GM08714 (cell line): ENCODE measurements around the gene DUS4L.
A peak's percentile ranks its signal among the peaks of the same experiment; 100 is the strongest.
"Not testable (repeated sequence)": the region's sequence is repeated elsewhere in the genome, so short reads cannot be mapped to it uniquely, and the experiment has no call there.

Source experiments
- H3K4me3 ChIP-seq: fragments of 200-500 bp; sonication (Bioruptor generic); 2 replicates; pipeline ENCODE4 v1.5.1; 2014; ENCODE audit warnings: mild to moderate bottlenecking, low read length, inconsistent platforms
- ZNF274 ChIP-seq: IDR thresholded peaks from 2 replicates; pipeline ENCODE4 v1.6.1; 2012; ENCODE audit warnings: mild to moderate bottlenecking, low read depth, low read length

DUS4L gene, protein sequence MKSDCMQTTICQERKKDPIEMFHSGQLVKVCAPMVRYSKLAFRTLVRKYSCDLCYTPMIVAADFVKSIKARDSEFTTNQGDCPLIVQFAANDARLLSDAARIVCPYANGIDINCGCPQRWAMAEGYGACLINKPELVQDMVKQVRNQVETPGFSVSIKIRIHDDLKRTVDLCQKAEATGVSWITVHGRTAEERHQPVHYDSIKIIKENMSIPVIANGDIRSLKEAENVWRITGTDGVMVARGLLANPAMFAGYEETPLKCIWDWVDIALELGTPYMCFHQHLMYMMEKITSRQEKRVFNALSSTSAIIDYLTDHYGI

DNA sequence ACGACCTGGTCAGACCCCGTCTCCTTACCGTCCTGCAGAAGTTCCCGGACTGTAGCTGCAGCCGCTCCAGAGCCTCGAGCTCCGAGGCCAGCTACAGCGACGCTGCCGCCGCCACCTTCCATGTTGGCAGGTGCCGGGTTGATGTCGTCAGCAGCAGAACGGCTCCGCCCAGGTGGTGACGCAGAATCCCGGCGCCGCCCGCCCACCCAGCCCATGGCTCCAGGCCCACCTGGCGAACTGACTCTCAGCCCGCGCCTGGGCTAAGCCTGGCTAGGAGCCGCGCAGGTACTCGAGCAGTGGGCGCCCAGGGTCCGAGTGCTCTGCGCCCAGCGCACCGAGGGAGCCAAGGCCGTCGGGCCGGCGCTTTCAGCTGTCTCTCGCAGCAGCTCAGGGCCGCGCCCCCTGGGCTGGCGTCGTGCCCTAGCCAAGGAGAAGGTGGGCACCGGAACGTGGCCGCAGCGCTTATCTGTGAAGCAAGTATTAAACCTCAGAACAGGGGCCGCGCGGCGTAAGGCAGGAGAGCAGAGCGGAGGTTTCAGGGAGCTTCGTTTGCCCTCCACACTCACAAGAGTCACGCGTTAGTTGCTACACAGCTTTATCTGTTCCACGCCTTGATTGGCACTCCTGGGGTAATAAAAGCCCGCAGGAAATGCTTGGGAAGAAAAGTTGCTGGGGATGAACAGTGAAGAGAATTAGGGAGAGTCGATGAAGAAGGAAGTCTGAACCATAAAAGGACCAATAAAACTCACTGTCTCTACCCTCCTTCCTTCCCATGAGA is at the start of gene DUS4L, which contains the start of gene COG5:
TSS of gene DUS4L (plus strand) at position 197 of the 778 bp plus-strand sequence. CDS start 3,100 bp downstream, outside the sequence.
TSS of gene COG5 (minus strand) at position 146 of the 778 bp plus-strand sequence. CDS start at position 122, 24 bp downstream.
- TF ChIP-seq ZNF274: no peak
- peak within 1 kb of the TSS; percentile 90 for H3K4me3 ChIP-seq

DNA sequence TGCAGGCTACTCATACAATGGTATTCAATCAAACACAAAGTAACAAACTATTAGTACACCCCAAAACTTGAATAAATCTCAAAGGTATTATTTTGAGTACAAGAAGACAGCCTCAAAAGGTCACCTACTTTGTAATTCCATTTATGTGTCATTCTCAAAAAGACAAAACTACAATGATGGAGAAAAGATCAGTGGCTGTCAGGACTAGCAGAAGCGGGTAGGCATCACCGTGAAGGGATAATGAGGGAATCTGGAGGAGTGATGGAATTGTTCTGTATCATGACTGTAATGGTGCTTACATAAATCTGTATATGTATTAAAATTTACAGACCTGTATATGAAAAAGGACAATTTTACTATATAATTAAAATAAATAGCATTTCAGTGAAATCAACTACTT is 37.1 kb upstream of the DUS4L start:
- TF ChIP-seq ZNF274: no peak
- no peak overlapping the region for H3K4me3 ChIP-seq

DNA sequence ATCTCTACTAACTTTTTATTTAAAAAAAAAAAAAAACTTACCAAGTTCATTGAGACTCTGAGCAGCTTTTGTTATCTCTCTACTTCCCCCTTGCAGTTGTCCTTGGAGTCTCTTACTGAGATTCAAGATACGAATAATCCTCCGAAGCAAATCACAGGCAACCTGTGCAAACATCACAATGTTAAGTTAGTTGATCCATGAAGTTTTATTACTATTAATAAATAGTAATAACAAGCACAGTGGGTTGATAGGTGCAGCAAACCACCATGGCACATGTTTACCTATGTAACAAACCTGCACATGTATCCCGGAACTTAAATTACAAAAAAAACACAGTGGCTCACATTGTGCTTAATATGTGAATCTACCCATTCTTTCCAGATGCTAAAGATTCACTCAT is 36.6 kb upstream of the DUS4L start:
- no peak for TF ChIP-seq ZNF274
- H3K4me3 ChIP-seq: no peak overlapping the region

DNA sequence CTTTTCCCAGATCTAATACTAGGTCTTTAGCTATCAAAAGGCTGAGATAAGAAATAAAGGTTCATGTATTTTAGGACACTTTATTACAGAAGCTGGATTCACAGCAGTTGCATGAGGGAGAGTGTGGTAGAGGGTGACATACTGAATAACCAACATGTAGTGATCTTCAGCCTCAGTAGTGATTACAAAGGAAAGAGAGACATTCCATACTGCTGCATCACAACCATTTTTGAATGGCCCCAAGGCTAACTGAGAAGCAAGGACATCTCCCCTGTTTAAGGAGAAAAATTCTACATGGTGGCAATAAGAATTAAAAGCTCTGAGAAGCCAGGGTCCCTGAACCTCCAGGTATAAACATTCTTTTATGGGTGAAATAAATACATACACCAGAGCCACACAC is 35.3 kb upstream of the DUS4L start:
- no peak overlapping the region for H3K4me3 ChIP-seq
- no peak for TF ChIP-seq ZNF274

DNA sequence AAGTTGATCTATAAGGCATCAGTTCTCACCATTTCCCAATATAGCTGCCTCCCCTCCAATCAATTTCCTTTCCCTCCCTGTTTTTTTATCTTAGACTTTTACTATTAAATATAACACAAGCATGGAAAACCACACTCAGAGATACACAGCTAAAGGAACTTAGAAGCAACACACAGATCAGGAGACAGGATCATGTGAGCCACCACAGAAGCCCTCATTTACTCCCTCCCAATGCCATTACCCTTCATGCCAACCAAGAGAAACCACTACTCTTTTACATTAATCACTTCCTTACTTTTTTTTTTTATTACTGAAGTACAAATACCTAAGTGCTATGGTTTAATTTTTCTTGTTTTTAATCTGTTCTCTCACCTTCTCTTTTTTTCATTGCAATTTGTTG is 33.0 kb upstream of the DUS4L start:
- no peak overlapping the region for H3K4me3 ChIP-seq
- no peak for TF ChIP-seq ZNF274

DNA sequence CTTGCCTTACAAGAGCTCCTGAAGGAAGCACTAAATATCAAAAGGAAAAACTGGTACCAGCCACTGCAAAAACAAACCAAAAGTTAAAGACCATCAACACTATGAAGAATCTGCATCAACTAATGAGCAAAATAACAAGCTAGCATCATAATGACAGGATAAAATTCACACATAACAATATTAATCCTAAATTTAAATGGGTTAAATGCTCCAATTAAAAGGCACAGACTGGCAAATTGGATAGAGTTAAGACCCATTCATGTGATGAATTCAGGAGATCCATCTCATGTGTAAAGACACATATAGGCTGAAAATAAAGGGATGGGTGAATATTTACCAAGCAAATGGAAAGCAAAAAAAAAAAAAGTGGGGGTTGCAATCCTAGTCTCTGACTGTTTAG is 29.6 kb upstream of the DUS4L start:
- no peak overlapping the region for H3K4me3 ChIP-seq
- no peak for TF ChIP-seq ZNF274

DNA sequence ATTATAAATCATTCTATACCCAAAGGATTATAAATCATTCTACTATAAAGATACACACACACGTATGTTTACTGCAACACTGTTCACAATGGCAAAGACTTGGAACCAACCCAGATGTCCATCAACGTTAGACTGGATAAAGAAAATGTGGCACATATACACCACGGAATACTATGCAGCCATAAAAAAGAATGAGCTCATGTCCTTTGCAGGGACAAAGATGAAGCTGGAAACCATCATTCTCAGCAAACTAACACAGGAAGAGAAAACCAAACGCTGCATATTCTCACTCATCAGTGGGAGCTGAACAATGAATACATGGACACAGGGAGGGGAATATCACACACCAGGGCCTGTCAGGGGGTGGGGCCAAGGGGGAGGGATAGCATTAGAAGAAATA is 26.5 kb upstream of the DUS4L start:
- H3K4me3 ChIP-seq: not testable (repeated sequence)

DNA sequence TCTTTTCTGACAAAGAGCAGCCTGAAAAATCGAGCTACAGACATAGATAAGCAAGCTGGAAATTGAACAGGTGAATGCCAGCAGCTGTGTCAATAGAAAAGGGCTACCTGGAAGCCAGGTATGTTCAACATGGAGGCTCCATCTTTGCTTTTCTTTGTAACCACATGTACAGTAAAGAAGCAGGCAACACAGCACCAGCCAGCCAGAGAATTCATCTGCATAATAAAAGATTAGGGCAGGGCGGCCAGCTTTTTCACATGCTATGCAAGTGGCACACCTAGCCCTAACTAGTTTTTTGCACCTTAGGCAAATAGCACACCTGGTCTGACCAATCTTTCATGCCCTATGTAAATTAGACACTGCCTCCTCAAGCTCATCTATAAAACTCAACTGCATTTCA is 25.8 kb upstream of the DUS4L start:
- H3K4me3 ChIP-seq: no peak overlapping the region
- TF ChIP-seq ZNF274: no peak

DNA sequence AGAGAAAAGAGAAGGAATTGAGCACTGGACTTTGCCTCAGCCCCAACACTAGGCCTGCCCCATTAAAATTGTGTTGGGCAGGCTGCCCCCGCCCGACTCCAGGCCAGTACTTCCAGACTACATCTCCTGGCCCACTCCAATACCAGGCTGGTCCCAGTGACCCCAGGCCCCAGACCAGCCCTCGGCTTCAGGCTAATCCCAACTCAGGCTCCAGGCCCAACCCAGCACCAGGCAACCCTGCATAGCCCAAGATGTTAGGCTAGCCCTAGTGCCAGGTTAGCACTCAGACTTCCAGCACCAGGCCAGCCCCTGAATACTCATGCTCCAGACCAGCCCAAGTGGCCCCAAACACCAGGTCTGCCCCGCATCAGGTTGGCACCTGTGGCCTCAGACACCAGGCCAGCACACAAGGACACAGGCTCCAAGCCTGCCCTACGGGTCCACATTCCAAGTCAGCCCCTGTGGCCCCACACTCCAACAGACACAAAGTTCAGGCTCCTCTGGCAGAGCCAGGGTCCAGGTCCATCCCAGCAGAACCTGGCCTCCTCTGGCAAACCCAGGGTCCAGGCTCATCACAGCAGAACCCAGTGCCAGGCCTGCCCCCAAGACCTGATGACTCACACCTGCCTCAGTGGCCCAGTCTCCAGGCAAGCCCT is 20.3 kb upstream of the DUS4L start:
- no peak for TF ChIP-seq ZNF274

DNA sequence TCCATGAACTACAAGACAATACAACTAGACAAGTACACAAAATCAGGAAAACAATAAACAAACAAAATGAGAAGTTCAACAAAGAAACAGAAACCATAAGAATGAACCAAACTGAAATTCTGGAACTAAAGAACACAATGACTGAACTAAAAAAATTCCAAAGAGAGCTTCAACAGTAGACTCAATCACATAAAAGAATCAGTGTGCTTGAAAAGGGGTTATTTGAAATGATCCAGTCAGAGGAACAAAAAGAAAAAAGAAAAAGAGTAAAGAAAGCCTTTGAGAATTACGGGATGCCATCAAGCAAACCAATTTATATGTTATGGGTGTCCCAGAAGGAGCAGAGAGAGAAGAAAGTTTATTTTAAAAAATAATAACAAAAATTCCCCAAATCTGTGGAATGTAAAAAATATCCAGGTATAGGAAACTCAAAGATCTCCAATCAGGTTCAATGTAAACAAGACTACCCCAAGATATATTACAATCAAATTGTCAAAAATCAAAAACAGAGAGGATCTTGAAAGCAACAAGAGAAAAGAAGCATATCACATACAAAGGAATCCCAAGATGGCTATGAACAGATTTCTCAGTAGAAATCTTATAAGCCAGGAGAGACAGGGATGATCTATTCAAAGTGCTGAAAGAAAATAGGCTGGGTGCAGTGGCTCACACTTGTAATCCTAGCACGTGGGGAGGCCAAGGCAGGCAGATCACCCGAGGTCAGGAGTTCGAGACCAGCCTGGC is 18.8 kb upstream of the DUS4L start:
- no peak for TF ChIP-seq ZNF274
- H3K4me3 ChIP-seq: no peak overlapping the region

More for the DNA sequence above, 20.3 kb upstream of the DUS4L start:
- H3K4me3 ChIP-seq: no peak overlapping the region

DNA sequence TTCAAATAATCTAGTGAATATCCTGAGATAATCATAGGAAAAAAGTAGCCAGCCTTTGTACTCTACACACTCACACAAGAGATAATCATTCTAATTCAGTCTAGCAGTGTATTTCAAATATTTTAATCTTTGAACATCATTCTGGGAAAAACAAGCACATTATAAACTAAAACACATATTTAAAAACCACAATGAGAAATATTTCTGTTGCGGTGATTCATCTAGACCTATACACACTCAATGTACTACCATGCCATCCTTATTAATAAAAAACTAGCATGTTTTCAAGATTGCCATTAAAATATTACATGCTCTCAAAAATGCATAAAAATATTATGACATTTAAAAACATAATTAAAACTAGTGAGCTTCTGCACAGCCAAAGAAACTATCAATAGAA is 11.8 kb upstream of the DUS4L start:
- TF ChIP-seq ZNF274: no peak
- H3K4me3 ChIP-seq: no peak overlapping the region

DNA sequence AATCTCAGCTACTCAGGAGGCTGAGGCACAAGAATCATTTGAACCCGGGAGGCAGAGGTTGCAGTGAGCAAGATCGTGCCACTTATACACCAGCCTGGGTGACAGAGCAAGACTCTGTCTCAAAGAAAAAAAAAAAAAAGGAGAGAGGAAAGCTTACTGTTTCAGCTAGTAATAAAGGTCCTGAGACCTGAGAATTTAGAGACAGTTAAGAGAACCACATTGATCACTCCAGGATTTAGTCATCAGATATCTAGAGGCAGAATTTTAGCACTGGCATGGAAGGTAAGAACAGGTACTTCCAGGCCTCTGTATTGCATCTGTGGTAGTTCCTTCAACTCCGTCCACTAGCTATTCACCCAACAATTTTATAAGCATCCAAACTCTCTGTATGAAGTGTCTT is 7.9 kb upstream of the DUS4L start:
- TF ChIP-seq ZNF274: no peak
- no peak overlapping the region for H3K4me3 ChIP-seq

DNA sequence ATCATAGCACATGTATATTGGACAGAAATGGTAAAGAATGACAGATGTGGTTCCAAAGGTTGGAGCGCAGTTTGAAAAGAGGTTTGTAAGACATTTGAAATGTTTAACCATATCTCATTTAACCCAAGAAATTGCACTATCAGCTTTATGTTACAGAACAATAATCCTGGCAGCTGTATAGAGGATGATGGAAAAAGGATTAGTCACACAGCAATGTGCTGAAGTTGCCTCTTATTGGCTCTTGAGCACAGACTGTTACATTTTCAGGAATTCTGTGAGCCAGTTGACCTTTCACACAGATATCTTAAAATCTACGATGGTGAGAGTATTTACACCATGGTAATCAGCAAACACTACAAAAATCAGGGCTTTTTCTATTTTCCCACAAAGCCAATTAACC is 3.9 kb upstream of the DUS4L start:
- H3K4me3 ChIP-seq: no peak overlapping the region
- no peak for TF ChIP-seq ZNF274

DNA sequence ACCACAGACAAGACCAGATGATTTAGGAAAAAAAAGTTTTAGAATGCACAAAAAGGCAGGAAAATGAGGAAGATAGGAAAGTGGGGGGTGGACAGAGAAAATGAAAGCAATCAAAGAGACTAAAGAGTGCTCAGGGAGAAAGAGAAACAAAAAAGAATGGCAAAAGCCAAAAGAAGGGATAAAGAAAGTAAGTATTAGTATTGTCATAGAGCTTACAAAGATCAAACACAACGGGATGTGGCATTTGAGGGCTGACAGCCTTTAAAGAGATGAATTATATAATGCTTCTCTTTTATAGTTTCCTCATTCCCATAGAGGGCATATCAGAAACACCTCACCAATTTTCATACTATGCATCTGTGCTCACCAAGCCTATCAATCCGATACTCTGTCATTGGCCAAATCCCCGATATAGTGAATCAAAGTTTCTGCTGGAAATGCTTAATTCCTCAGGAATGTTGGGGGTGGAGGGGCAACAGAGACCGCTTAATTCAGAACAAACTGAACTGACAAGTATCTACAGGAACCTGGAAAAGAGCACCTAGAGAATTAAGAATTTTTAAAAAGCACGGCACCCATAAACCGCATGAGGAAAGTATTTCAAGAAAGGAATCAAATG is 2.8 kb upstream of the DUS4L start:
- no peak overlapping the region for H3K4me3 ChIP-seq
- no peak for TF ChIP-seq ZNF274
